Activated T-cell treated with anti-CD3 and anti-CD28 coated beads for 48 hours (primary cell): ENCODE results near the gene SZT2.
A peak's percentile ranks its signal among the peaks of the same experiment; 100 is the strongest.

Experiments
- DNase-seq: peaks from one replicate; pipeline ENCODE4 v3.0.0-alpha.2; 2020; ENCODE audit warnings: low read depth

Gene SZT2

DNA sequence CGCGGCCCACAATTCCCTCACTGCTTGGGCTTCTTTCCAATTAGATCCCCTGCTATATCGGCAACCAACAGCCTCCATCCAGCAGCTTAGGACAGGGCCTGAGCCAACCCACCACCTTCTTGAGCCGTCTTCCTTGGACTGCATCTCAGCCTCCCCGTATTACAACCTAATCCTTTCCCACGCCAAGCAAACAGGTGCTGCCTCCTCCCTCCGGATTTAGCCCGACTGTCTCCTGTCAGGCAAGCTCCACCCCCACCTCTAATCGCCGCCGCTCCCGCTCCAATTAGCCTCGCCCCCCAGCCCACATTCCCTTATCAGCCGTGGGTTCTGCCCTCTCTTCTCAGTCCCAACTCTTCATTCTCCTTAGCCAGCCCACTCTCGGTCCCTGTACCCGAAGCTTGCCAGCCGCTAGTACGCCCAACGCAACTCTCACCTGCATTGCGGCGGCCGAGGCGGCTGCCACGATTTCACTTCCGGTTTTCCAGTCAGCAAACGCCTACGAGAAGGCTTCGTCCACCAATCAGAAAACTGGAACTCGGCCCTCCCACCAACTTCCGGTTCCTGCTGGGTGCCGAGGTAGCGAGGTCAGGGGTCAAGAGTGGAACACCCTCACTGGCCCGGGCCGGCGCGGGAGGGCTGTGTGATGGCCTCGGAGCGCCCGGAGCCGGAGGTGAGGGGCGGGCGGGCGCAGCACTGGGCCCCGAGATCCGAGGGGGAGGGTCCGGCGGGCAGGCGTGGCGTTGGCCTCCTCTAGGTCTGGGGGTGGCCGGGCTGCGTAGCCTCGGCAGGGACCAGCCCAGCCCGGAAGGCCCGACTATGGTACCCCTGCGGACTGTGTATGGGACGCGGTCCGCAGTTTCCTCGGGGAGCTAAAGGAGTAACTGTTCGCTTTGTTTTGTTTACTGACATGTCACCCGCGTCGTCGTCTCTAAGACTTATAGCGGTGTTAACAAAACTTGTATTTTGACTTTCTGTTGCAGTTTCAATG is at the start of gene SZT2, which contains the start of gene MED8:
Gene SZT2, plus strand, starts transcription at position 574 of the 988 bp plus-strand sequence. Its CDS starts 70 bp downstream, at position 644.
Gene MED8, minus strand, starts transcription at position 475 of the 988 bp plus-strand sequence. Its CDS starts 36 bp downstream, at position 439.
- DNase-seq = peak; percentile 89

DNA sequence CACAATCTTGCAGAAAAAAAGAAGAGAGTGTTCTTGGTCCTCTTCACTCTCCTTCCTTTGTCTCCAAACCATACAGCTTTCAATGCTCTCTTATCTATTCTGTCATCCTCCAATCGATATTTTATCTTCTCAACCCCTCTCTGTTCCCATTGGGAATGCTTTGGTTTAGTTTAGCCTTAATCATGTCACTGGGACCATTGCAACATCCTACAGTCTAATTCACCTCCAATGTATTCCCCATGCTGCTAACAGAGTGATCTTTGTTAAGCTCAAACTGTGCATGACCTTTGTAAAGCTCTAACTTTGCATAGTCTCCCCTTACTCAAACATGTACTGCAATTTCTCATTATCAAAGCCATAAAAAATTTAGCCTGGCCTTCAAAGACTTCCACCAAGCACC is 49.1 kb upstream of the SZT2 start:
- no peak for DNase-seq

DNA sequence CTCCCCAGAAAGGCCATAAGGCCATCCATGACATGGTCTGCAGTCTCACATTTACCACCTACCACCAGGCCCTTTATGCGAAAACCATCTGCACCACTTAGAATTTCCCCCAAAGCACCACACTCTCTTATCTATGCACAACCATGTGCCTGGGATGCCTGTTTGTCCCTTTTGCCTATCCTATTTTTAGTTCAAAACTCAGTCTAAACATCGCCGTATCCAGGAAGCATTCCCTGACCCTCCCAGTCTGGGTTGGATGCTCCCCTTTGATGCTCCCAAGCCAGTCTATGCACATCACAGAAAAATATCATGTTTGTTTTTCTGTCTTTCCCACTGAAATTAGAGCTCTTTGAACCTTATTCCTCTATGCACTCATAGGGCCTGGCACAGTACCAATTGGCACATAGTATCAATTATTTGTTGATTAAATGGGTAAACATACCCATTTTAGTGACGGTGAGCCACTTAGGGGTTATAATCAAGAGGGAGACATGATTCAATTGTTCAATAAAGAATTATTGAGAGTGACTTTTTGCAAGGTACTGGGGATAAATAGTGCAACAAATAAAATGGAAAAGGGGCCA is 45.3 kb upstream of the SZT2 start:
- DNase-seq = no peak

DNA sequence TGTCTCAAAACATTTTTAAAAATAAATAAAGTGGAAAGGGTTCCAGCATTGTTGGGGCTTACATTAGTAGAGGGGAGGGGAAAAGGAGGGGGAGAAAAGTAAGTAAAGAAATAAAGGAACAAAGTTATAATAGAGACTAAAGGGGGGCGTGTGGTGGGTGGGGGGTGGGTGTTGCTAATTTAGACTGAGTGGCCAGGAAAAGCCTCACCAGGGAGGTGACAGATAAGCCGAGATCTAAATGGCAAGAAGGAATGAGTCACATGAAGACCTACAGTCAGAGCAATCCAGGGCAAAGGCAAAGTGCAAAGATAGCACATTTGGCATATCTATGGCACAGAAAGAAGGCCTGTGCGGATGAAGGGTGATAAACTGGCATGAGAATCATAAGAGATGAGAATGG is 44.6 kb upstream of the SZT2 start:
- DNase-seq = no peak

DNA sequence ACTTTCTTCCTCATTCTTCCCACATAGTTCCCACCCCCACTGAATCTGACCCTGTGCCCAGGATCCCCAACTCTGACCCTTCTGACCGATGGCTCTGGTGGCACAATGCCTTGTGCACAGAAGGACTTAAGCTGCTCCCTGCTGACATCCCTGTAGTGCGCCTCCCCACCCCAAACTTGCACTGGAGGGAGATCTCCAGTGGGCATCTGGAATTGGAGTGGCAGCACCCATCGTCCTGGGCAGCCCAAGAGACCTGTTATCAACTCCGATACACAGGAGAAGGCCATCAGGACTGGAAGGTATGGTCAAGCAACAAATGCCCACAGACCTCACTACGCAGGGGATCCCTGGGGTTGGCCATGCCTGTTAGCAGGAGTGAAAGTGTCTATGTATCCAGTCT is 43.1 kb upstream of the SZT2 start:
- DNase-seq = no peak

DNA sequence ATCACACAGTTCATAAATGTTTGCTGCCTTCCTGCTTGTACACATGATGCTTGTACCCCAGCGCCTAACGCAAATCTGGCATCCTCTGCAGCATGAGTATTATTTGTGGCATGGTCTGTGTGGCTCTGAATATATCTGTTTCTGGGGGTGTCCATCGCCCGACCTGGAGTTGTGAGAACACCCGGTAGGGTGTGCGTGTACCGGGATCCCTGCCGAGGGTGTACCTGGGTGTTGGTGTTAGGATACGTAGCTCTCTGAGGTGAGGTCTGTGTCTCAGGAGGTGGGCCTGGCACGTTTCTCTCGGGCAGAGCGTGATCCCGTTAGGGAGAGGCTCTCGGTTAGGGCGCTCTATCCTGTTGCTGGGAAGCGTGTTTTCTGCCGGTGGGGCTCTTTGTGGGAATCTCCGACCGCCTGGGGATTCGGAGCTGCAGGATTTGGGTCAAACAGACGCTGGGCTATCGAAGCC is 41.3 kb upstream of the SZT2 start:
- DNase-seq = no peak

DNA sequence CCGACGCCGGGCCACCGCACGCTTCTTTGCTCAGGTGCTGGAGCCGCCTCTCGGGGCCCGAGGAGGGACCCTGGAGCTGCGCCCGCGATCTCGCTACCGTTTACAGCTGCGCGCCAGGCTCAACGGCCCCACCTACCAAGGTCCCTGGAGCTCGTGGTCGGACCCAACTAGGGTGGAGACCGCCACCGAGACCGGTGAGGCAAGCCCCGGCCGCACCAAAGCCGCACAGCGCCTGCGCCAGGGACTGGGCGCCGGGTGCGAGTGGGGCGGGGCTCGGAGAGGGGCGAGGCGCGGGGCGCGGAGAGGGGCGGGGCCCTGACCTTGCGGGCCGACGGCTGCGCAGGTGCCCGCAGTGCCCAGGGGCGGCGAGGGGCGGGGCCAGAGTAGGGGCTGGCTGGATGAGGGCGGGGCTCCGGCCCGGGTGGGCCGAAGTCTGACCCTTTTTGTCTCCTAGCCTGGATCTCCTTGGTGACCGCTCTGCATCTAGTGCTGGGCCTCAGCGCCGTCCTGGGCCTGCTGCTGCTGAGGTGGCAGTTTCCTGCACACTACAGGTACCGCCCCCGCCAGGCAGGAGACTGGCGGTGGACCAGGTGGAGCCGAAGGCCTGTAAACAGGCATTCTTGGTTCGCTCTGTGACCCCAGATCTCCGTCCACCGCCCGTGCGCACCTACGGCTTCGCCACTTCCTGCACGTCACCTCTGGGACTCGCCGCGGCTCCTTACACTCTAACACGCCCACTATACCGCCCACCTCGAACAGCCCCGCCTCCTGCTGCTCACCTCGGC is 40.7 kb upstream of the SZT2 start:
- DNase-seq = peak; percentile 32

DNA sequence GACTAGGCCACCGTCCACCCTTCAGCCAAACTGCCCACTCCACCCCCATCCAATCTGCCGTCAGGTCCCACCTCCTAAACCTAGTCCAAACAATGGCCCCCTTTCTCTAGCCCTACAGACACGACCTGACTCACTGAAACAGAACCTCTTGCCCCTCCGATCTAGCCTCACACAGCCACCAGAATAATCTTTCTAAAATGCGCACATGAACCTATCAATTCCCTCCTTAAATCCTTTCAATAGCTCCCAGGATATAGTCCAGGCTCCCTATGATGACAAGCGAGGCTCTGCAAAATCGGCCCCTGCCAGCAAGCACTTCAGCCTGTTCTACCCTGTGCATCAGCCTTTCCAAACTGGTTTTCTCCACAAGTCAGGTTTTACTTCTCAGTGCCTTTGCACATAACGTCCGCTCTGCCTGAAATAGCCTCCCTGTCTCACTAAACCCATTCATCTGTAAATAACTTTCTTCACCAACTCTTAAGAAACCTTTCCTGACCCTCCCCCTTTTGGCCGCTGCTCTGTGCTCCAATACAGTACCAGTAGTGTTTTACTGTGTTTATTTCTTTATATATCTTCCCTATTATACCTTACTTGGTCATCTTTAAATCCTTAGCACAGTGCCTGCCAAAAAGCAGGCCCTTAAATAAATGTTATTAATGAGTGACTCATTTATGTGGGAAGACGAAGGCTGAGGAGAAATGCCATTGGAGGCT is 39.9 kb upstream of the SZT2 start:
- DNase-seq = no peak

DNA sequence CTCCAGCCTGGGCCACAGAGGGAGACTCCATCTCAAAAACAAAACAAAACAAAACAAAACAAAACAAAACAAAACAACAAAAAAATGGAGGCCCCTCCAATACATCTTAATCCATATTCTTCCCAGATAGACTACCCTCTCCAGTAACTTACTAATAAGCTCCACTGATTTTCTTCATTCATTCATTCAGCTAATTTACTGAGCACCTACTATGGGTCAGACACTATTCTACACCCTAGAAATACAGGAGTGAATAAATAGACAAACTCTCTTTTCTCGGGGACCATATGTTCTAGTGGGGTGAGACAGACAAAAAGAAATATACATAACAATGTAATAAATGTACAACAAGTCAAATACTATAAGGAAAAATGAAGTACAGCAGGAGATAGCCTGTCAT is 38.7 kb upstream of the SZT2 start:
- no peak for DNase-seq

DNA sequence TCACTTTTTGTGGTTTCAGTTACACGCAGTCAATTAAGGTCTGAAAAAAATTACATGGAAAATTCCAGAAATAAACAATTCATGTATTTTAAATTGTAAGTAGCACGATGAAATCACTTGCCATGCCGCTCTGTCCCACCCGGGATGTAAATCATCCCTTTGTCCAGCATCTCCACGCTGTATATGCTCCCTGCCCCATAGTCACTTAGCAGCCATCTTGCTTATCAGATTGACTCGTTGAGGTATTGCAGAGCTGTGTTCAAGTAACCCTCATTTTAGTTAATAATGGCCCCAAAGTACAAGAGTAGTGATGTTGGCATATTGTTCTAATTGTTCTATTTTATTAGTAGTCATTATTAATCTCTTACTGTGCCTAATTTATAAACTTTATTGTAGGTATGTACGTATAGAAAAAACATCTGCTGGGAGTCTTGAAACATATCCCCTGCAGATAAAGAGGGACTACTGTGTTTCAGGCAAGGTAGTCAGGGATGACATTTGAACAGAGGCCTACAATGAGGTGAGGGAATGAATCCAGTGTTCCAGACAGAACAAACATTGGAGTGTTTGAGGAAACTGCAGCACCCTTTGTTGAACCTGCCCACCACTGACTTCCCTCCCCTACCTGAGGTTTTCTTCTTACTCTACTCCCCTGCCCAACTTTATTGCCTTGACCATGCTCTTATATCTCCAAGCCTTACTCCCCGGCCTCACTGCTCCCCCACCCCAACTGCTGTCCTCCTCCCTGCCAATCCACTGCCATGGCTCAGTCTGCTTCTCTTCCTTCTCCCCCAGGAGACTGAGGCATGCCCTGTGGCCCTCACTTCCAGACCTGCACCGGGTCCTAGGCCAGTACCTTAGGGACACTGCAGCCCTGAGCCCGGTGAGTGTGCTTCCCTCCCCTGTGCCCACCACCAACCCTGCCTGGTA is 38.0 kb upstream of the SZT2 start:
- no peak for DNase-seq

DNA sequence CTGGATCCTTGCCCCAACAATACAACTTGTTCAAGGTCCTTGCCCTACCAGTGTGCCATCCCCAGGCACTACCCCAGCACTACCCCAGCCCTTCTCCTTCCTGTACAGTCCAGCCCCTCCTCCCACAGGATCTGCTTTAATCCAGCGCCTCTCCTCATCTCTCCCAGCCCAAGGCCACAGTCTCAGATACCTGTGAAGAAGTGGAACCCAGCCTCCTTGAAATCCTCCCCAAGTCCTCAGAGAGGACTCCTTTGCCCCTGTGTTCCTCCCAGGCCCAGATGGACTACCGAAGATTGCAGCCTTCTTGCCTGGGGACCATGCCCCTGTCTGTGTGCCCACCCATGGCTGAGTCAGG is 37.4 kb upstream of the SZT2 start:
- DNase-seq = no peak

DNA sequence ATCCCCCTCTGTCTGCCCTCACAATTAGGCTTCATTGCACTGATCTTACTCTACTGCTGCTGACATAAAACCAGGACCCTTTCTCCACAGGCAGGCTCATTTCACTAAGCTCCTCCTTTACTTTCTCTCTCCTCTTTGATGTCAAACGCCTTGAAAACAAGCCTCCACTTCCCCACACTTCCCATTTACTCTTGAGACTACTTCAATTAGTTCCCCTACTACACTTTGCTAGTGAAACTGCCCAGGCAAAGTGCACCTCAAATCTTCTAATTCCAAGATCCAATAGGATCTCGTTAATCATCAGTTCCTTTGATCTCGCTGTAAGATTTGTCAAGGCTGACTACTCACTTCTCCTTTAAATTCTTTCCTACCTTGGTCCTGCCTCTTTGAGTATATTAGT is 36.8 kb upstream of the SZT2 start:
- no peak for DNase-seq

DNA sequence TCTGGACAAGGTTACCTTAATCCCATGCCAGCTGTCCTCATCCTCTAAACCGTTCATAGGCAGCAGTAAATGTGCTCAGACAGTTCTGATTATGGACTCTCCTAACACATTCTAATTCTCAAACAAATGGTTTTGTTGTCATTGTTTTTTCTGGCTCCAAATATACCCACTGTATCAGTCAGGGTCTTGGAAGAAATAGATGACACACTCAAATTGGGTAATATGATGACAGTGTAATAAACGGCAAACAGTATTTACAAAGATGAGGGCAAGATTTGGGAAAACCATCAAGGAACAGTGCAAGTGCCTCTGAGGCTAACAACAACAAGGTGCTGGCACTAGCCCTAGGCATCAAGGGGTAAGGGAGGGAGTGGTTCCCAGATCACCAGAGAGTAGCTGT is 35.2 kb upstream of the SZT2 start:
- DNase-seq = no peak

DNA sequence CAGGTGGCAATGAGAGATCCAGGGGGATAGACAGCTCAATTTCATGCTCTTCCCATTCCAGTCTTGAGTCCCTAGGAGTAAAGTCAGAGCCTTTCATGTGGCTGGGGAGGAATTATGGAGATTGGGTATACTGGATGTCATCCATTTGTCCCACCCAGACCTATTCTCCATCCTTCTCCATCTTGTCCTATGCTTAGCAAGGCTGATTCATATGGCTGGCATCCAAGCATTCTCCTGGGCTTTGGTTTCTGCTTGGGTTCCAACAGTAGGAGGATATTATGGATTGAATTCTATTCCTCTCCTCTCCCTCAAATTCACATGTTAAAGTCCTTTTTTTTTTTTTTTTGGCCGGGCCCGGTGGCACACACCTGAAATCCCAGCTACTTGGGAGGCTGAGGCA is 34.8 kb upstream of the SZT2 start:
- DNase-seq = no peak

DNA sequence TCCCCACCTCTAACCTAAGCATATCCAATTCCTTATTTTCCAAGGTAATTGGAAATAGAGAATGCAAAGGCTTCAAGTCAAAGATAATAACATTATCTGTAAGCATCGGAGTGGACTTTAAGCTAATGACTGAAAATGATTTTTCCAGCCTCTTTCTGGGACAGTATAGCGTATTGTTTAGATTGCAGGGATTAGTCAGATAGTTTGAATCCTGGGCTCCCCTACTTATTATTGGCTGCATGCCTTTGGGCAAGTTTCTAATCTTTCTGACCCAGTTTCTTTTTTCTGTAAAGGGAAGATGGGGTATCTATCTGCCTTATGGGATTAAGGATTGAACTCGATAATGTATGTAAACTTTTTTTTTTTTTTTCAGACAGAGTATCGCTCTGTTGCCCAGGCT is 32.4 kb upstream of the SZT2 start:
- DNase-seq = no peak

DNA sequence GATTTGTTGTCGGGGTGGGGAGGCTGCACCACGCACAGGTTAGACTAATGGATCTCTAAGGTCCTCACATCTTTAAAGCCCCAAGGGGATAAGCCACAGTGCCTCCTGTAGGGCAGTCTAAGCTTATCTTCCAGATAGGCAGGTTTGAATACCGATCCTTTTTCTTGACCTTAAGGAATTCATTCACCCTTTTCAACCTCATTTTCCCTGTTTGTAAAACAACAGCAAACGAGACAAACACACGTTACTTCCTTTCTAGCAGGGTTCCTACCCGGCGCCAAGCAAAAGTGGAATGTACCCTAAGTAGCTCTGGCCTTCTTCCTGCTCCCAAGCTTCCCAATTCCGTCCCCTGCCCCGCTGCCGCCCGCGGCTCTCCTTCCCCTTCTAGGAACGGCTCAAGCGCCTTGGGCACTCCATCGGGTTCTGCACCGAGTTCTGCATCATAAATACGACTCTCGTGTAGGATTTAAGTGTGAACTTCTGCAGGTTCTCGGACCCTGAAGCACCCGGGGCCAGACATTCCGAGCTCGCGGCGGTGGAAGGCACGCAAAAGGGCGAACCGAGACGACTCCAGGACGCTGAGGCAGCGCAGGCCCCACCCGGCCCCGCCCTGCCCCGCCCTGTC is 31.5 kb upstream of the SZT2 start:
- no peak for DNase-seq

DNA sequence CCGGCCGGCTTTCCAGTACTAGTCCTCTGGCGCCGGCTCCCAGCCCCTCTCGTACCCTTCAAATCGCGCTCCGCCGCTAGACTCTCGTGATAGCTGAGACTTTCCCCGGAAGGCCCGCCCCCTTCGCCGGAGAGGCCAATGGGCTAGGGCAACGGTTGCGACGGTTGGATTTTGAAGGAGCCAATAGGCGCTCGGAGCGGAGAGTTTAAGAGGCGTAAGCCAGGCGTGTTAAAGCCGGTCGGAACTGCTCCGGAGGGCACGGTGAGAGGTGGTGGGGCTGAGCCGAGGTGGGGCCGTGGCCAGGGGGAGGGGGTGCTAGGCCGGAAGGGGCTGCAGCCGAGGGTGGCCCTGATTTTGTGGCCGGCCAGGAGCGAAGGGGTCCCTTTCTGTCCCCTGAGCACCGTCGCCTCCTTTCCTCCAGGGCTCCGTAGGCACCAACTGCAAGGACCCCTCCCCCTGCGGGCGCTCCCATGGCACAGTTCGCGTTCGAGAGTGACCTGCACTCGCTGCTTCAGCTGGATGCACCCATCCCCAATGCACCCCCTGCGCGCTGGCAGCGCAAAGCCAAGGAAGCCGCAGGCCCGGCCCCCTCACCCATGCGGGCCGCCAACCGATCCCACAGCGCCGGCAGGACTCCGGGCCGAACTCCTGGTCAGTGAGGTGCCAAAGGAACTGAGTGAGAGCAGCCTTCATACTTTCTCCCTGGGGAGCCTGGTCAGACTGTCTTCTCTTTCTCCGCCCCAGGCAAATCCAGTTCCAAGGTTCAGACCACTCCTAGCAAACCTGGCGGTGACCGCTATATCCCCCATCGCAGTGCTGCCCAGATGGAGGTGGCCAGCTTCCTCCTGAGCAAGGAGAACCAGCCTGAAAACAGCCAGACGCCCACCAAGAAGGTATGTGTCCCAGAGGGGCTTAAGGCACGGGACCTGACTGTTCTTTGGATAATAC is 30.7 kb upstream of the SZT2 start, which contains the start of gene CDC20:
Gene CDC20, plus strand, starts transcription at position 236 of the 948 bp plus-strand sequence. Its CDS starts 235 bp downstream, at position 471.
- DNase-seq = peak; percentile 99

DNA sequence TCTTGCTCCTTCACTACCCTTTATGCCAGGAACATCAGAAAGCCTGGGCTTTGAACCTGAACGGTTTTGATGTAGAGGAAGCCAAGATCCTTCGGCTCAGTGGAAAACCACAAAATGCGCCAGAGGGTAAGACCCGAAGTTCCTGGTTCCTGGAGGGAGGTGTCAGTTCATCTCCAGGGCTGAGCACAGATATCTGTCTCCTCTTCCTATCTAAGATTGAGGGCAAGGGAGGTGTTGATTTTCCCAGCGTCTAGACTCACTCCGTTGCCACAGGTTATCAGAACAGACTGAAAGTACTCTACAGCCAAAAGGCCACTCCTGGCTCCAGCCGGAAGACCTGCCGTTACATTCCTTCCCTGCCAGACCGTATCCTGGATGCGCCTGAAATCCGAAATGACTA is 30.0 kb upstream of the SZT2 start:
- DNase-seq = no peak

DNA sequence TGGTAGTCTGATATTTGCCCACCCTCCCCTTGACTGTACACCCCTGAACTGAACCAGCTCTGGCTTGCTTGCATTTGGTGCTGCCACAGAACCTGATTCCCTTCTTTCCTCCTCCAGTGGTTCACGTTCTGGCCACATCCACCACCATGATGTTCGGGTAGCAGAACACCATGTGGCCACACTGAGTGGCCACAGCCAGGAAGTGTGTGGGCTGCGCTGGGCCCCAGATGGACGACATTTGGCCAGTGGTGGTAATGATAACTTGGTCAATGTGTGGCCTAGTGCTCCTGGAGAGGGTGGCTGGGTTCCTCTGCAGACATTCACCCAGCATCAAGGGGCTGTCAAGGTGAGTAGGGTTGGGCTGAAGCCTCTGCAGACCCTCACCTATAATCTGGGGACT is 29.1 kb upstream of the SZT2 start:
- DNase-seq = no peak
